ENCODE data around the gene NPEPL1. TPM values are rescaled to one million over a fixed set of nuclear protein-coding genes. Genes with fewer than 3 reads are reported as not detected.

The NPEPL1 gene
- total RNA-seq, 1 experiment from 2014 or later, result 31.1 TPM

GRCh38 chr20:58711266-58712051 is 18.9 kb downstream of the NPEPL1 start:
- H3K4me2 ChIP-seq (ENCODE audit: insufficient read depth, insufficient read length, low read length), result no peak overlapping the region
- H3K56ac ChIP-seq (ENCODE audit: insufficient read length, low read depth, low read length), result no peak overlapping the region
- no peak overlapping the region for H2BK5ac ChIP-seq (ENCODE audit: insufficient read length, low read length)
- Mint-ChIP-seq H3K36me3 (ENCODE audit: insufficient read depth in 1 of 3, low read depth in 3 of 3) (peaks cover 0 to 3% (median 3%) of the 10 kb centered on the region in 3 experiments; a peak in 1 of 7 replicates), H3K4me1 (peaks cover 0 to 7% of the 10 kb centered on the region in 2 experiments; a peak in 1 of 4 replicates), H3K4me3 (no peak overlapping the region), H3K9me3 (no peaks in the 10 kb centered on the region), H3K27me3 (ENCODE audit: low read depth) (no peaks in the 10 kb centered on the region), H3K27ac (no peak overlapping the region)
- H3K79me1 ChIP-seq (ENCODE audit: insufficient read depth, low read depth, low read length, poor library complexity, severe bottlenecking), result no peaks in the 10 kb centered on the region
- H3K4ac ChIP-seq (ENCODE audit: low read depth, low read length), result no peak overlapping the region
- no peaks in the 10 kb centered on the region for H4K20me1 ChIP-seq (ENCODE audit: control insufficient read depth, insufficient read depth, insufficient read length)
- no peak overlapping the region for H3K9ac ChIP-seq (ENCODE audit: extremely low read depth, insufficient read length, low read length)
- no peak overlapping the region for H2BK20ac ChIP-seq (ENCODE audit: low read depth, low read length, poor library complexity, severe bottlenecking)
- H4K91ac ChIP-seq (ENCODE audit: insufficient read length, low read depth, low read length), result no peak overlapping the region
- no peak overlapping the region for H3K23ac ChIP-seq (ENCODE audit: insufficient read length, low read depth, low read length)
- no peak overlapping the region for H2BK12ac ChIP-seq (ENCODE audit: insufficient read length, low read depth, low read length)
- no peaks in the 10 kb centered on the region for H3K9me3 ChIP-seq (ENCODE audit: control insufficient read depth, low read depth, low read length)
- TF ChIP-seq, protein P1, sequence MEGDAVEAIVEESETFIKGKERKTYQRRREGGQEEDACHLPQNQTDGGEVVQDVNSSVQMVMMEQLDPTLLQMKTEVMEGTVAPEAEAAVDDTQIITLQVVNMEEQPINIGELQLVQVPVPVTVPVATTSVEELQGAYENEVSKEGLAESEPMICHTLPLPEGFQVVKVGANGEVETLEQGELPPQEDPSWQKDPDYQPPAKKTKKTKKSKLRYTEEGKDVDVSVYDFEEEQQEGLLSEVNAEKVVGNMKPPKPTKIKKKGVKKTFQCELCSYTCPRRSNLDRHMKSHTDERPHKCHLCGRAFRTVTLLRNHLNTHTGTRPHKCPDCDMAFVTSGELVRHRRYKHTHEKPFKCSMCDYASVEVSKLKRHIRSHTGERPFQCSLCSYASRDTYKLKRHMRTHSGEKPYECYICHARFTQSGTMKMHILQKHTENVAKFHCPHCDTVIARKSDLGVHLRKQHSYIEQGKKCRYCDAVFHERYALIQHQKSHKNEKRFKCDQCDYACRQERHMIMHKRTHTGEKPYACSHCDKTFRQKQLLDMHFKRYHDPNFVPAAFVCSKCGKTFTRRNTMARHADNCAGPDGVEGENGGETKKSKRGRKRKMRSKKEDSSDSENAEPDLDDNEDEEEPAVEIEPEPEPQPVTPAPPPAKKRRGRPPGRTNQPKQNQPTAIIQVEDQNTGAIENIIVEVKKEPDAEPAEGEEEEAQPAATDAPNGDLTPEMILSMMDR (conservative IDR thresholded peaks at IDR 0.05), result no peak
- no peak overlapping the region for H4K8ac ChIP-seq (replicated peaks; ENCODE audit: insufficient read length, low read depth, low read length)
- H4K5ac ChIP-seq (ENCODE audit: insufficient read length, low read depth, low read length), result no peak overlapping the region
- no peaks in the 10 kb centered on the region for H3K27me3 ChIP-seq (ENCODE audit: insufficient read depth, low read length)
- DNase-seq, result peak; percentile 22
- H2BK15ac ChIP-seq (ENCODE audit: low read depth, low read length), result no peak overlapping the region
- H3K27ac ChIP-seq (ENCODE audit: insufficient read length, low read depth, low read length), result no peak overlapping the region
- no peak overlapping the region for H3K14ac ChIP-seq (ENCODE audit: insufficient read depth, low read length)
- H3K18ac ChIP-seq (ENCODE audit: insufficient read length, low read depth, low read length), result no peak overlapping the region
- no CpG with 5 or more reads among the region's 21 CpGs for WGBS (ENCODE audit: extremely low coverage, insufficient read length, low lambda C conversion rate)
- no peak overlapping the region for H2AFZ ChIP-seq (ENCODE audit: low read length)
- H3T11ph ChIP-seq (ENCODE audit: low read length), result no peak overlapping the region
- no peaks in the 10 kb centered on the region for H3K79me2 ChIP-seq (ENCODE audit: insufficient read depth, low read length)
- no peak overlapping the region for H2AK5ac ChIP-seq (ENCODE audit: insufficient read length, low read length)
- no peak overlapping the region for H2BK120ac ChIP-seq (ENCODE audit: low read depth, low read length, poor library complexity, severe bottlenecking)
- H3K23me2 ChIP-seq (ENCODE audit: insufficient read length, low read depth, low read length, poor library complexity, severe bottlenecking), result no peaks in the 10 kb centered on the region
- H3K4me1 ChIP-seq (ENCODE audit: insufficient read depth, low read length), result no peaks in the 10 kb centered on the region

All from H9 (cell line).